Neural crest cell (in vitro differentiated cells): ENCODE data around the gene NRF1. TPM values are rescaled to one million over a fixed set of nuclear protein-coding genes. Genes with fewer than 3 reads are reported as not detected.

Source experiments
- DNase-seq: peaks from one replicate; pipeline ENCODE4 v3.0.0; 2021; ENCODE audit warnings: low read depth, mixed read lengths, low spot score
- H3K27ac Mint-ChIP-seq: one replicate; pipeline ENCODE4 v1.8.0; 2021; ENCODE audit warnings: mild to moderate bottlenecking, mixed read lengths; ENCODE audit not compliant: unreplicated experiment
- H3K27me3 Mint-ChIP-seq: 2 replicates; pipeline ENCODE4 v1.8.0; 2021; ENCODE audit warnings: low read depth, mild to moderate bottlenecking, mixed read lengths
- H3K36me3 Mint-ChIP-seq: 2 replicates; pipeline ENCODE4 v1.8.0; 2021; ENCODE audit warnings: low read depth, mild to moderate bottlenecking, mixed read lengths
- H3K4me1 Mint-ChIP-seq: 2 replicates; pipeline ENCODE4 v1.8.0; 2021; ENCODE audit warnings: mixed read lengths
- H3K4me3 Mint-ChIP-seq: one replicate; pipeline ENCODE4 v1.8.0; 2021; ENCODE audit warnings: mild to moderate bottlenecking, mixed read lengths
- H3K9me3 Mint-ChIP-seq: 2 replicates; pipeline ENCODE4 v1.8.0; 2021; ENCODE audit warnings: mixed read lengths
- CTCF ChIP-seq: fragments of 200-600 bp; sonication (generic); conservative IDR thresholded peaks from 2 replicates; pipeline ENCODE4 v1.5.0; 2021; ENCODE audit warnings: antibody characterized with exemption, mild to moderate bottlenecking
- total RNA-seq: library from RNA; stranded (reverse); gene quantifications from 2 replicates; pipeline ENCODE4 v1.2.1, GENCODE V29; 2021

Gene NRF1
- total RNA-seq, 1 donor from 2014 or later: 27.5 TPM

GRCh38 chr7:129780257-129780973 lies 168.9 kb downstream of the NRF1 start:
- Mint-ChIP-seq H3K4me1 (peaks cover 24% of the 10 kb centered on the region), H3K27me3 (peaks cover 88% of the 10 kb centered on the region), H3K9me3 (no peaks in the 10 kb centered on the region), H3K27ac (no peak overlapping the region), H3K4me3 (peak overlapping the region; percentile 49), H3K36me3 (no peaks in the 10 kb centered on the region)
- no peak for TF ChIP-seq CTCF
- no peak for DNase-seq

- Mint-ChIP-seq H3K27me3 (peaks cover 88% of the 10 kb centered on the region), H3K36me3 (no peaks in the 10 kb centered on the region), H3K27ac (no peak overlapping the region), H3K9me3 (no peaks in the 10 kb centered on the region), H3K4me3 (peak overlapping the region; percentile 79), H3K4me1 (peaks cover 29% of the 10 kb centered on the region)
- TF ChIP-seq CTCF: no peak
- no peak for DNase-seq
These were observed 169.7 kb downstream of the NRF1 start for GRCh38 chr7:129780974-129781927.

- Mint-ChIP-seq H3K4me3 (peak overlapping the region; percentile 18), H3K27me3 (peaks cover 88% of the 10 kb centered on the region), H3K4me1 (peaks cover 29% of the 10 kb centered on the region), H3K27ac (no peak overlapping the region), H3K36me3 (no peaks in the 10 kb centered on the region), H3K9me3 (no peaks in the 10 kb centered on the region)
- TF ChIP-seq CTCF: no peak
- DNase-seq: no peak
These were observed 170.7 kb downstream of the NRF1 start for GRCh38 chr7:129781928-129782817.

GRCh38 chr7:129782818-129783583 lies 171.5 kb downstream of the NRF1 start:
- DNase-seq: no peak
- no peaks in the 10 kb centered on the region for H3K36me3 Mint-ChIP-seq
- peaks cover 88% of the 10 kb centered on the region for H3K27me3 Mint-ChIP-seq
- peaks cover 29% of the 10 kb centered on the region for H3K4me1 Mint-ChIP-seq
- H3K27ac Mint-ChIP-seq: no peak overlapping the region
- no peak for TF ChIP-seq CTCF
- H3K4me3 Mint-ChIP-seq: peak overlapping the region; percentile 52
- no peaks in the 10 kb centered on the region for H3K9me3 Mint-ChIP-seq
